Progenitor cell of endocrine pancreas (in vitro differentiated cells): Measurements from ENCODE around the gene CYP2W1. TPM values are rescaled to one million over a fixed set of nuclear protein-coding genes. Genes with fewer than 3 reads are reported as not detected.
"Not testable (repeated sequence)": the region's sequence is repeated elsewhere in the genome, so short reads cannot be mapped to it uniquely, and the experiment has no call there.

ENCODE experiments used
- DNase-seq: peaks from one replicate; pipeline ENCODE4 v3.0.0; 2021; ENCODE audit warnings: low spot score; ENCODE audit not compliant: unreplicated experiment
- H3K27ac Mint-ChIP-seq: 2 replicates; pipeline ENCODE4 v1.8.0; 2021; ENCODE audit warnings: mild to moderate bottlenecking, moderate library complexity, mixed read lengths
- H3K27me3 Mint-ChIP-seq: 2 replicates; pipeline ENCODE4 v1.8.0; 2021; ENCODE audit warnings: mixed read lengths
- H3K36me3 Mint-ChIP-seq: 2 replicates; pipeline ENCODE4 v1.8.0; 2022; ENCODE audit warnings: mixed read lengths; ENCODE audit not compliant: insufficient read depth
- H3K4me1 Mint-ChIP-seq: 2 replicates; pipeline ENCODE4 v1.8.0; 2021; ENCODE audit warnings: low read depth, mixed read lengths
- H3K4me3 Mint-ChIP-seq: 2 replicates; pipeline ENCODE4 v1.8.0; 2021; ENCODE audit warnings: low read depth, mild to moderate bottlenecking, moderate library complexity, mixed read lengths
- H3K9me3 Mint-ChIP-seq: 2 replicates; pipeline ENCODE4 v1.8.0; 2021; ENCODE audit warnings: low read depth, mixed read lengths
- total RNA-seq: library from RNA; stranded (reverse); gene quantifications from 2 replicates; pipeline ENCODE4 v1.2.1, GENCODE V29; 2021
- TF ChIP-seq, protein P1 (sequence below): fragments of 200-600 bp; sonication (generic); IDR thresholded peaks from one replicate; pipeline ENCODE4 v1.5.0; 2021; ENCODE audit warnings: antibody characterized with exemption, mild to moderate bottlenecking; ENCODE audit not compliant: unreplicated experiment

The CYP2W1 gene
- total RNA-seq, 1 donor from 2014 or later, result 1.2 TPM

GRCh38 chr7:997404-998395 is 14.7 kb downstream of the CYP2W1 start:
- TF ChIP-seq, protein P1, sequence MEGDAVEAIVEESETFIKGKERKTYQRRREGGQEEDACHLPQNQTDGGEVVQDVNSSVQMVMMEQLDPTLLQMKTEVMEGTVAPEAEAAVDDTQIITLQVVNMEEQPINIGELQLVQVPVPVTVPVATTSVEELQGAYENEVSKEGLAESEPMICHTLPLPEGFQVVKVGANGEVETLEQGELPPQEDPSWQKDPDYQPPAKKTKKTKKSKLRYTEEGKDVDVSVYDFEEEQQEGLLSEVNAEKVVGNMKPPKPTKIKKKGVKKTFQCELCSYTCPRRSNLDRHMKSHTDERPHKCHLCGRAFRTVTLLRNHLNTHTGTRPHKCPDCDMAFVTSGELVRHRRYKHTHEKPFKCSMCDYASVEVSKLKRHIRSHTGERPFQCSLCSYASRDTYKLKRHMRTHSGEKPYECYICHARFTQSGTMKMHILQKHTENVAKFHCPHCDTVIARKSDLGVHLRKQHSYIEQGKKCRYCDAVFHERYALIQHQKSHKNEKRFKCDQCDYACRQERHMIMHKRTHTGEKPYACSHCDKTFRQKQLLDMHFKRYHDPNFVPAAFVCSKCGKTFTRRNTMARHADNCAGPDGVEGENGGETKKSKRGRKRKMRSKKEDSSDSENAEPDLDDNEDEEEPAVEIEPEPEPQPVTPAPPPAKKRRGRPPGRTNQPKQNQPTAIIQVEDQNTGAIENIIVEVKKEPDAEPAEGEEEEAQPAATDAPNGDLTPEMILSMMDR, result no peak
- Mint-ChIP-seq H3K4me3 (no peak overlapping the region), H3K36me3 (no peaks in the 10 kb centered on the region), H3K27me3 (no peaks in the 10 kb centered on the region), H3K9me3 (no peaks in the 10 kb centered on the region), H3K4me1 (peaks cover 4% of the 10 kb centered on the region), H3K27ac (no peak overlapping the region)
- DNase-seq, result no peak

GRCh38 chr7:999149-999879 is 16.3 kb downstream of the CYP2W1 start:
- TF ChIP-seq, protein P1, result no peak
- H3K36me3 Mint-ChIP-seq, result no peaks in the 10 kb centered on the region
- H3K27ac Mint-ChIP-seq, result no peak overlapping the region
- H3K27me3 Mint-ChIP-seq, result no peaks in the 10 kb centered on the region
- no peak overlapping the region for H3K4me3 Mint-ChIP-seq
- no peaks in the 10 kb centered on the region for H3K9me3 Mint-ChIP-seq
- DNase-seq, result no peak
- no peaks in the 10 kb centered on the region for H3K4me1 Mint-ChIP-seq

GRCh38 chr7:999941-1000935 is 17.3 kb downstream of the CYP2W1 start:
- no peak overlapping the region for H3K27ac Mint-ChIP-seq
- H3K27me3 Mint-ChIP-seq, result no peaks in the 10 kb centered on the region
- no peak overlapping the region for H3K4me3 Mint-ChIP-seq
- no peaks in the 10 kb centered on the region for H3K36me3 Mint-ChIP-seq
- no peak for DNase-seq
- no peaks in the 10 kb centered on the region for H3K4me1 Mint-ChIP-seq
- H3K9me3 Mint-ChIP-seq, result no peaks in the 10 kb centered on the region
- TF ChIP-seq, protein P1, result no peak

DNA sequence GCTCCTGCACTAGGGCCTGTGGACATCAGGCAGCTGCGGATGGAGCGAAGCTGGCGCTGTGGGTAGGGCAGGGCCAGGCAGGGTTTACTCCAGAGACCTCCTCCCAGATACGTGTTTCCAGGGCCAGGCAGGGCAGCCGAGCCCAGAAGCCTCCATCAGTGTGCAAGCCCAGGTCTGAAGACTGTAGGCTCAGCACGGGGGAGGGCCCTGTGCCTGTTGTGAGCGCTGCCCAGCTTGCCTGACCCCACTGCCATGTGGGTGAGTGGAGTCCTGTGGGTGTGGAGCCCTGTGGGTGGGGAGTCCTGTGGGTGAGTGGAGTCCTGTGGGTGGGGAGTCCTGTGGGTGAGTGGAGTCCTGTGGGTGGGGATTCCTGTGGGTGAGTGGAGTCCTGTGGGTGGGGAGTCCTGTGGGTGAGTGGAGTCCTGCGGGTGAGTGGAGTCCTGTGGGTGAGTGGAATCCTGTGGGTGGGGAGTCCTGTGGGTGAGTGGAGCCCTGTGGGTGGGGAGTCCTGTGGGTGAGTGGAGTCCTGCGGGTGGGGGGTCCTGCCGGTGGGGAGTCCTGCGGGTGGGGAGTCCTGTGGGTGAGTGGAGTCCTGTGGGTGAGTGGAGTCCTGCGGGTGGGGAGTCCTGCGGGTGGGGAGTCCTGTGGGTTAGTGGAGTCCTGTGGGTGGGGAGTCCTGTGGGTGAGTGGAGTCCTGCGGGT is 18.2 kb downstream of the CYP2W1 start:
- peak overlapping the region; percentile 45 for H3K27ac Mint-ChIP-seq
- H3K4me3 Mint-ChIP-seq, DNase-seq: not testable (repeated sequence)

GRCh38 chr7:1002026-1002425 is 19.0 kb downstream of the CYP2W1 start:
- not testable (repeated sequence) for H3K27ac Mint-ChIP-seq, DNase-seq, H3K4me3 Mint-ChIP-seq, H3K9me3 Mint-ChIP-seq, H3K27me3 Mint-ChIP-seq, H3K36me3 Mint-ChIP-seq, H3K4me1 Mint-ChIP-seq

More for the DNA sequence above, 18.2 kb downstream of the CYP2W1 start:
- not testable (repeated sequence) for H3K27me3 Mint-ChIP-seq, H3K9me3 Mint-ChIP-seq, H3K36me3 Mint-ChIP-seq, H3K4me1 Mint-ChIP-seq

GRCh38 chr7:1002445-1002844 is 19.5 kb downstream of the CYP2W1 start:
- not testable (repeated sequence) for H3K27me3 Mint-ChIP-seq, H3K4me1 Mint-ChIP-seq, H3K27ac Mint-ChIP-seq, H3K9me3 Mint-ChIP-seq, H3K36me3 Mint-ChIP-seq, DNase-seq, H3K4me3 Mint-ChIP-seq
